ENCODE data around the gene RAD23A. TPM values are rescaled to one million over a fixed set of nuclear protein-coding genes. Genes with fewer than 3 reads are reported as not detected.

Gene RAD23A
- polyA plus RNA-seq, 2 of the 4 experiments (the other 2 are of a cell fraction) = 56.2 to 71.6 TPM

DNA sequence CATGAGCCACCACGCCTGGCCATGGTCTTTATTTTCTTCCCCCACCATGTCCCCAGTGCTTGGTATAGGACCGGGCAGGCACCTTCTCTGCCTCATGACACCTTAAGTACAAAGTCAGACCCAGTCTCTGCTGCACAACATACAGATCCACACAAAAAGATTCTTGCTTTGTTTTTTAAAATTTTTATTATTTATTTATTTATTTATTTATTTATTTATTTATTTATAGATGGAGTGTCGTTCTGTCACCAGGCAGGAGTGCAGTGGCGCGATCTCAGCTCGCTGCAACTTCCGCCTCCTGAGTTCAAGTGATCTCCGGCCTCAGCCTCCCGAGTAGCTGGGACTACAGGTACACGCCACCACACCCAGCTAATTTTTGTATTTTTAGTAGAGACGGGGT lies 47.1 kb downstream of the RAD23A start:
- ATAC-seq (no peak), FAIRE-seq (no peak), DNase-seq (ENCODE audit: low read depth in 1 of 2, low spot score in 1 of 2) (no peak)
- Histone ChIP-seq H3K9me3 (no peaks in the 10 kb centered on the region), H3K4me3 (no peak overlapping the region), H3K4me1 (no peaks in the 10 kb centered on the region), H3K27ac (no peak overlapping the region), H3K4me2 (no peak overlapping the region)
- CTCF ChIA-PET = interaction anchor here (1.1 to 1.7 kb wide), 3 partner anchors 9 to 69 kb away, joined by 4 to 5 read pairs (median 5); no protein-coding TSS in a partner anchor
- TF ChIP-seq ZC3H11A (IDR thresholded peaks at IDR 0.05) = peak; percentile 48
- TF ChIP-seq MAFK (IDR thresholded peaks at IDR 0.05; ENCODE audit: partially characterized antibody) = no peak
- no peak for TF ChIP-seq NR3C1 (IDR thresholded peaks at IDR 0.05)
- no peak for TF ChIP-seq SMC3 (IDR thresholded peaks at IDR 0.05)
- 92% methylated on average over 11 of the region's 11 CpGs for WGBS (ENCODE audit: missing lambda C conversion rate)
- POLR2A ChIA-PET = interaction anchor here (1.0 kb wide), 1 partner anchor 160 kb away, joined by 3 read pairs; no protein-coding TSS in a partner anchor

DNA sequence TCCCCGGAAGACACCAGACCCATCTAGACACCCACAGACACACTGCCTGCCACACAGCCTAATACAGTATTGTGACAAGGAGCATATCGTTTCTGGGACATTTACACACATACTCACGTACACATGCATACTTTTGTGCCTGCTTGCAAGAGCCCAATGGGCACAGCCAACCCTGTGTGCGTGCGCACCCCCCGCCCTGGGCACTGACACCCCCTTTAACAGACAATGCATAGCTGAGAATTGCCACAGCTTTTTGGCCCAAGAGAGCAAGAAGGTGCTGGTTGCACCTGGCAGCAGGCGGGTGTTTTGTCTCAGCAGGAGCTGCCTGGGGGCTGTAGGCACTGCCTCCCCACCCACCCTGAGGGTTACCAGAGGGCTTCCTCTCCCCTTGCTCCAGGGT lies 47.9 kb downstream of the RAD23A start:
- H3K4me2 ChIP-seq = no peak overlapping the region
- ATAC-seq = no peak
- no peak overlapping the region for H3K27ac ChIP-seq
- no peak for DNase-seq (ENCODE audit: low read depth in 1 of 2, low spot score in 1 of 2)
- ChIA-PET CTCF (interaction anchor here (1.1 to 1.7 kb wide), 4 partner anchors 9 to 100 kb away, joined by 4 to 5 read pairs (median 5); no protein-coding TSS in a partner anchor), POLR2A (interaction anchor here (1.0 kb wide), 1 partner anchor 159 kb away, joined by 3 read pairs; no protein-coding TSS in a partner anchor)
- WGBS (ENCODE audit: missing lambda C conversion rate) = 74% methylated on average over 7 of the region's 7 CpGs
- TF ChIP-seq, protein P1, sequence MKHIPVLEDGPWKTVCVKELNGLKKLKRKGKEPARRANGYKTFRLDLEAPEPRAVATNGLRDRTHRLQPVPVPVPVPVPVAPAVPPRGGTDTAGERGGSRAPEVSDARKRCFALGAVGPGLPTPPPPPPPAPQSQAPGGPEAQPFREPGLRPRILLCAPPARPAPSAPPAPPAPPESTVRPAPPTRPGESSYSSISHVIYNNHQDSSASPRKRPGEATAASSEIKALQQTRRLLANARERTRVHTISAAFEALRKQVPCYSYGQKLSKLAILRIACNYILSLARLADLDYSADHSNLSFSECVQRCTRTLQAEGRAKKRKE (CRISPR knock-in tag; IDR thresholded peaks at IDR 0.05; ENCODE audit: low read depth) = no peak
- TF ChIP-seq MYC (IDR thresholded peaks at IDR 0.05; ENCODE audit: borderline replicate concordance, low read length) (no peak), FOSB (CRISPR knock-in tag; IDR thresholded peaks at IDR 0.05) (no peak), EHMT2 (IDR thresholded peaks at IDR 0.05; ENCODE audit: low read depth) (no peak), GATA3 (IDR thresholded peaks at IDR 0.05; ENCODE audit: borderline replicate concordance) (no peak), FOXS1 (CRISPR knock-in tag; IDR thresholded peaks at IDR 0.05) (no peak), PHF8 (IDR thresholded peaks at IDR 0.05; ENCODE audit: borderline replicate concordance, low read depth) (no peak)
- TF ChIP-seq, protein P2, sequence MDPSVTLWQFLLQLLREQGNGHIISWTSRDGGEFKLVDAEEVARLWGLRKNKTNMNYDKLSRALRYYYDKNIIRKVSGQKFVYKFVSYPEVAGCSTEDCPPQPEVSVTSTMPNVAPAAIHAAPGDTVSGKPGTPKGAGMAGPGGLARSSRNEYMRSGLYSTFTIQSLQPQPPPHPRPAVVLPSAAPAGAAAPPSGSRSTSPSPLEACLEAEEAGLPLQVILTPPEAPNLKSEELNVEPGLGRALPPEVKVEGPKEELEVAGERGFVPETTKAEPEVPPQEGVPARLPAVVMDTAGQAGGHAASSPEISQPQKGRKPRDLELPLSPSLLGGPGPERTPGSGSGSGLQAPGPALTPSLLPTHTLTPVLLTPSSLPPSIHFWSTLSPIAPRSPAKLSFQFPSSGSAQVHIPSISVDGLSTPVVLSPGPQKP (IDR thresholded peaks at IDR 0.05; ENCODE audit: low read depth, low read length) = no peak
- H3K4me1 ChIP-seq = no peaks in the 10 kb centered on the region
- no peaks in the 10 kb centered on the region for H3K9me3 ChIP-seq
- H3K4me3 ChIP-seq = no peak overlapping the region
- no peak for FAIRE-seq

DNA sequence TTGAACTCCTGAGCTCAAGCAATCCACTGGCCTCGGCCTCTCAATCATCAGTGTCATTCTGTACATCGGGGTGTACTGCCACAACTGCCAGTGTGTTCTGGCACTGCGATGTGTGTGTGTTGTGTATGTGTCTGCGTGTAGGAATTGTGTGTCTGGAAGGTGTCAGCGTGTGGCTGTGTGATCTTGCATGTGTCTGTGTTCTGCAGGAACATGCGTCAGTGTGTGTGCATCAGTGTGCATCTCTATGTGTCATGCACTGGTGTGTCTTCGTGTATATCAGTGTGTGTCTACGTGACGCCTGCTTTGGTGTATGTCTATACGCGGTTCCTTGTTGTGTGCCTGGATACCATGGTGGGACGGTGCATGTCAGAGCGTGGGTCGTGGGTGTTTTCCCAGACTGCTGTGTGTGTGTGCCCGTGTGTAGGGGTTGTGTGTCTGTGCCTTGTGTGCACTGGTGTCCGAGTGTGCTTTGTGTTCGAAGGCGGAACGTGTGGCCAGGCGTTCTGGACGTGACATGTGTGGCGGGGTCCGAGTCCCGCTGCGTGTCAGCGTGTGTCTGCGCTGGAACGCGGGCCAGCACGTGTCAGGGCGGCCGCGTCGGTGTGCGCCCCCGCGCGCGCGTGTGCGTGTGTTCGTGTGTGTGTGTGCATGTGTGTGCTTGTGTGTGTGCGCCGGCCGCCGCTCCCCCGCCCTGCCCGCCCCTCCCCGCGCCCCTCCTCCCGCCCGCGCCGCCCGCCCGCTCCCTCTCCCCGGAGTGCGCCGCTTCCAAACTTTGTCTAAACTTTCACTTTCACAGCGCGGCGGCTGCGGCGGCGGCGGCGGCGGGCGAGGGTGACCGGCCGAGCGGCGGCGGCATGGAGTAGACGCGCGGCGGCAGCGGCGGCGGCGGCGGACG lies 49.3 kb downstream of the RAD23A start, which contains the start of gene NFIX:
Gene NFIX, plus strand, starts transcription at position 775 of the 895 bp plus-strand sequence. CDS start 363 bp downstream, outside the sequence.
- ATAC-seq (peak; percentile 27 to 40; a peak in 3 of 6 replicates), DNase-seq (ENCODE audit: low read depth in 1 of 2, low spot score in 1 of 2) (no peak), FAIRE-seq (no peak)
- Histone ChIP-seq H3K4me2 (peak within 1 kb of the TSS; percentile 97), H3K27ac (peak within 1 kb of the TSS; percentile 60 to 94), H3K4me3 (peak within 1 kb of the TSS; percentile 62), H3K4me1 (no peaks in the 10 kb centered on the region), H3K9me3 (no peaks in the 10 kb centered on the region)
- CTCF ChIA-PET = interaction anchor here (0.8 to 1.5 kb wide), 4 partner anchors 17 to 99 kb away, joined by 3 to 6 read pairs (median 4); no protein-coding TSS in a partner anchor
- TF ChIP-seq FOXS1 (CRISPR knock-in tag; IDR thresholded peaks at IDR 0.05) = no peak
- no peak for TF ChIP-seq CBX8 (IDR thresholded peaks at IDR 0.05)
- TF ChIP-seq MYC (IDR thresholded peaks at IDR 0.05; ENCODE audit: borderline replicate concordance, low read length) = no peak
- no peak for TF ChIP-seq POLR2AphosphoS2 (conservative IDR thresholded peaks at IDR 0.05; ENCODE audit: low read length)
- TF ChIP-seq, protein P3, sequence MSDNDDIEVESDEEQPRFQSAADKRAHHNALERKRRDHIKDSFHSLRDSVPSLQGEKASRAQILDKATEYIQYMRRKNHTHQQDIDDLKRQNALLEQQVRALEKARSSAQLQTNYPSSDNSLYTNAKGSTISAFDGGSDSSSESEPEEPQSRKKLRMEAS (IDR thresholded peaks at IDR 0.05) = 0 out of 2 replicates have a peak, but pooled peaks have one; percentile 27
- POLR2A ChIA-PET = interaction anchor here (0.6 kb wide), 1 partner anchor 12 kb away, joined by 3 read pairs; no protein-coding TSS in a partner anchor
- 49% methylated on average over 25 of the region's 84 CpGs for WGBS (ENCODE audit: missing lambda C conversion rate)

Measured in A549 (cell line).